DMS 273 (cell line): ENCODE measurements around the gene FOXR1.

Experiments
- DNase-seq: peaks from one replicate; lab custom pipeline; 2025; ENCODE audit not compliant: unreplicated experiment; lab: John Stamatoyannopoulos, UW

FOXR1 gene, protein sequence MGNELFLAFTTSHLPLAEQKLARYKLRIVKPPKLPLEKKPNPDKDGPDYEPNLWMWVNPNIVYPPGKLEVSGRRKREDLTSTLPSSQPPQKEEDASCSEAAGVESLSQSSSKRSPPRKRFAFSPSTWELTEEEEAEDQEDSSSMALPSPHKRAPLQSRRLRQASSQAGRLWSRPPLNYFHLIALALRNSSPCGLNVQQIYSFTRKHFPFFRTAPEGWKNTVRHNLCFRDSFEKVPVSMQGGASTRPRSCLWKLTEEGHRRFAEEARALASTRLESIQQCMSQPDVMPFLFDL

DNA sequence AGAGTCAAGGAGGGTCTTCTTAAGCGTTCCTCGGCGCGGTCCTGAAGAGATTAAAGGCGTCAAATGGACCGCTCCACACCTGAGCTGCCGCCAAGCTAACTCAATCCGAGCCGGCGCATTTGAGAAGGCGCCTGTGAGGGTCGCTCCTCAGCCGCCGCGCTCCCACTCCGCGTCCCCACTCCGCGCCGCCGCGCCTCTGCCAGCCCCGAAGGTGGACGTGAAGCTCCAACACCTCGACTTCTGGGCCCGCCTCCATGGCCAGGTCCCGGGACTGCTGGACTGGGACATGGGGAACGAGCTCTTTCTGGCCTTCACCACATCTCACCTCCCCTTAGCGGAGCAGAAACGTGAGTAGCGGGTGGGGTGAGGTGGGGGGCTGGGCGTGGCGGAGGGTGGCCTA lies at the start of gene FOXR1:
FOXR1 (plus strand) TSS at position 116 of the 400 bp plus-strand sequence; CDS start at position 287, 171 bp downstream.
- no peak for DNase-seq

DNA sequence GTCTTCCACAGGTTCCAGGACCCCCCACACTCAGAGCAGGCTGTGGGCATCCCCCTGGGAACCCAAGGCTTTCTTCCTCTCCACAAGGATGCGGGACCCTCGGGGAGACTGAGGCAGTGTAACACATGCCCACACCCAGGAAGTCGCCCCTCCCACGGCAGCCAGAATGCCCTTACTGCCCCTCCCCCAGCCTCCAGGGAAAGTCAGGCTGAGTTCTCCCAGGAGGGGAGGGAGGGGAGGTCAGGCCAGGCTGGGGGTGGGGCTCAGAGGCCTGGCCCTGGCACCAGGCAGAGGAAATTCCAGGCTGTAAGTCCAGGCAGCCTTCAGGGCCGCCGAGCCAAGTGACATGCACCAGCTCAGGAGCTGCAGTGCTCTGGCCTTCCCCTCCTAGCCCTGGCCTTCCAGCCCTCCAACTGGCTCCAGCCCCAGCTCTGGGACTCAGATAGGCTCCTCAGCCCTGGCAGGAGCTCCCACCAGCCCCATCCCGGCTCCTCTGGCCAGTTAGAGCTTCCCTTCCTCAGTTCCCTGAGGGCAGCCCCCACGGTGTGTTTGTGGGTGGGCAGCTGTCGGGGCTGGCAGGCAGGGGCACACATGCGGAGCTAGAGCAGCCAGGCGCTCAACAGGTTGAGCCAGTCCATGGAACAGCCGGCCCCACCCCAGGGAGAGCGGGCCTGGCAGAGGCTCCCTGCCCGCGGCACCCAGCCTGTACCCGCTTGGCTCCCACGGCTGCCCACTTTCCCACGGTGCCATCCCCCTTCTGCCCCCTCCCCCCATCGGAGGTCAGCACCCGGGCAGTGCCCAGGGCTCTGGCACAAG lies 49.4 kb upstream of the FOXR1 start:
- peak; percentile 50 for DNase-seq

DNA sequence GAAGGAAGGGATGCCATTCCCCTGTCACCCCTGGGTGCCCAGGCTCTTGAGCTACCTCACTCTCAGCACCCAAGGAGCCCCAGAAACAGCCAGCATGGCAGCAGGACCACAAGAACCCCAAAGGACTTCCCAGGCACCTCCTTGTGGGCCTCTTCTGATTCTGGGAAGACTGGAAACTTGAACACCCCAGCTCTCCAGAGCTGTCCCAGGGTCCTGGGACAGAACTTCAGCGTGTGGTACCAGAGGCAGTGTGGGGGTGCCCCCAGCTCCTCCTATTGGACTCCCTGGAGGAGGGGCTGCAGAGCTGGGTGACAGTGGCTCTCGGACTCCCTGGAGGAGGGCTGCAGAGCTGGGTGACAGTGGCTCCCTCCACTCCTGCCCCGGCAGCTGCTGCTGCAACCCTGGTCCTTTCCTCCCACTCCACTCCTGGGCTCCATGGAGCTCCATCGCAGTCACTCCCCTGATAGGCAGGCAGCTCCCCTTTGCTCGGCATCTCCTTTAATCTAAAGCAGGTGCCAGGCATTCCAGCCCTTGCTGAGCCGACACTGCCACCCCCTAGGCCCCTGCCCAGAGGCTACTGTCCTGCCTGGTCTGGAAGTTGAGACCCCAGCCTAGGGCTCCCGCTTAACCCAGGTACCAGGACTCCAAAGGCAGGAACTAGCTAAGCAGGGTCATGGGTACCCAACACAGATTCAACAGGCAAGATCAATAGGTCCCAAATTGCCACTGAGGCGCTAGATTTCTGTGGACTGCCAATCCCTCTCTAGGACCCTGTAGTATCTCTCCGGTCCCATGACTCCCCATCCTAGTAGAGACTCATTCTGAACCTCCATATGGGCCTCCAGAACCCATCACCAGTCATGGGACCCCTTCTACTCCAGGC lies 48.6 kb upstream of the FOXR1 start:
- DNase-seq = no peak

DNA sequence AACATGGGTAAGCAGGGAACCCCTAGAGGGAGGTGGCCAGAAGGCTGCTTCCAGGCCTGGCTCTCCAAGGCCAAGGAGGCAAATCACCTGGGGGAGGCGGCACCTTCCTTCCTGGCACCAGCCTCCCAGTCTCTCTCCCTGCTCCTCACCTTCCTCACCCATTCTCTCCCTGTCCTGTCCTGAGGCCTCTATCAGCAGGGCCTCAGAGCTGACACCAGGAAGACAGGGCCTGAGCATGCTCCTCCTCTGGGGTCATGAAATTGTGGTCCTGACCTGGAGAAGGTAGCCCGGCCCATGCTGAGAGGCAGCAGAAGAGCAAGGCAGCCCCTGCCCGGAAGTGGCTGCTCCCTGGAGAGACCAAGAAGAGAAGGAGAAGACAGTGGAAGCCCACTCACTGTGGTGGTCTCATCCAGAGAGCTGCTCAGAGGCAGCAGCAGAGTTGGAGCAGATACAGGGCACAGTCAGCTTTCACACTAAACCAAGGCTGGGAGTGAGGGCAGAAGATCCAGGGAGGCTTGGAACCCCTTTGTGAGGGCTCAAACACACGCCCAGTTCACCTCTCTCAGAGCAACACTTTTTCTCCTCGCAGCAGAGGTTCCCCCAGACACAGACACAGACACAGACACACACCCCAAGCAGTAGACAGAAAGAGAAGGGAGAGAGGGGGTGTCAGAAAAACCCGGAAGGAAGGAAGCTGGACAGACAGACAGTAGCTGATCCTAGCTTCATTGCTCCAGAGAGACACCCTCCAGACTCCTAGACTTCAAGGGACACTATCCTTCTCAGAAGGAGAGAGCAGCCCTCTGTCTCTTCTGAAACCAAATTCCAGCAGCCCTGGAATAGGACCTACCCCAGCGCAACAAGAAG lies 47.6 kb upstream of the FOXR1 start:
- DNase-seq = no peak

DNA sequence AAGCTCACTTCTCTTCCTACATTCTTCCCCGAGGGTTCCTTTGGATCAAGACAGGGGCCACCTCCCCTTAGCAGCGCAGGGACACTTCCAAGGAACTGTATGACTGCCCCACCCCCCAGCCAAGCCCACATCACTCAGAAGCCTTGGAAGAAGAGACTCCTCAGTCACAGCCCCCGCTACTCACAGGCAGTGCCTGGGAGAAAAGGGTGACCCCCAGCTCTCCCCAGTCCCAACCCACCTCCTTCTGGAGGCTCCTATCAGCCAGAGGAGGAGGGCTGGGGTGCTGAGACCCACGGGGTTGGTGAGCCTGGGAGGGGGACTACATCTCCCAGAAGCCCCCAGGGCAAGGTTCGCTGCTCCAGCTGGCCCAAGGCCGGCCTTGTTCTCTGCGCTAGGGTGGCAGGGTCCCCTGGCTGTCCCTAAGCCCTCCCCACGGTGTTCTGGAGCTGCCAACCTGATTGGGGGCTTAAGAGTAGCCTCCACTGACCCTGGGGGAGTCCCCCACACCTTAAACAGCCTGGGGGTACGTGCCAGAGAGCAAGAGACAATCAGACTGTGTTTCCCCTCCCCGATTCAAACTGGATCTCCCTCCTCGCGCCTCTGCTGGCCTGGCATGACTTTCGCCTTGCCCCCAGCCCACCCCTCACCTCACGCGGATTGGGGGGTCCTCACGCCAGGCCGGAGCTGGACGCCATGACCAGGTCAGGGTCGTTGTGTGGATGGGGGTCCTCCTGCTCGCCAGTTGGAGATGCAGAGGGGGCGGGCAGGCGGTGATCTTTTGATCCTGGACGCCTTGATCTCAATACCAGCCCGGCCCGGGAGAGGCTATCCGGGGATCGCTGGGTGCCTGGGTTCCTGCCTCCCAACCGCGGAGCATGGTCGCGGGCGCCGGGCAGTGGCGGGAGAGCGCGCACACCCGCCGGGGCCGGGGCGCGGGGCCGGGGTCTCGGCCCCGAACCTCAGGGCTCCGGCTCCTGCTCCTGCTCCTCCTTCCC lies 46.7 kb upstream of the FOXR1 start:
- DNase-seq = peak; percentile 68

DNA sequence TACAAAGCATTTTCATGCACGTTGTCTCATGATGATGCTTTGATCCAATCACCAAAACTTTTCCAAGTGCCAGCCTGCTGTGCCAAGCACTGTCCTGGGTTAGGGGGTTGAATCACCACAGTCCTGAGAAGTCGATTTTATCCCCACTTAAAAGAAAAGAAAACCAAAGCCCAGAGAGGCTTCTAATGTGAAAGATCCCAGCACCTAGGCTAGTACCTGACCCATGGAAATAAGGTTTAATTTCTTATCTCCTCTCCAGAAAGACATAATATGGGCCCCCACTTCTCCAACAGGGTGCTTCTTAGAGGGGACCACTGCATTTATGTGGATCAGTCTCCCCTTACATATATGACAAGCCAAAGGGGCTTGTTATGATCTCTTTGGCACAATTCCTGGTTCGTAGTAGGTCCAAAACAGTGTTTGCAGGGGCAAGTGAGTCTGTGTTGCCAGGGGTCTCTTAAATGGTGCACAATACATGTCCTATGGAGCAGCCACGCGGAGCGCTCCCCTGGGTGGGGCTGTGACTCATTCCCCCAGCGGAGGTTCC lies 43.9 kb upstream of the FOXR1 start:
- no peak for DNase-seq

DNA sequence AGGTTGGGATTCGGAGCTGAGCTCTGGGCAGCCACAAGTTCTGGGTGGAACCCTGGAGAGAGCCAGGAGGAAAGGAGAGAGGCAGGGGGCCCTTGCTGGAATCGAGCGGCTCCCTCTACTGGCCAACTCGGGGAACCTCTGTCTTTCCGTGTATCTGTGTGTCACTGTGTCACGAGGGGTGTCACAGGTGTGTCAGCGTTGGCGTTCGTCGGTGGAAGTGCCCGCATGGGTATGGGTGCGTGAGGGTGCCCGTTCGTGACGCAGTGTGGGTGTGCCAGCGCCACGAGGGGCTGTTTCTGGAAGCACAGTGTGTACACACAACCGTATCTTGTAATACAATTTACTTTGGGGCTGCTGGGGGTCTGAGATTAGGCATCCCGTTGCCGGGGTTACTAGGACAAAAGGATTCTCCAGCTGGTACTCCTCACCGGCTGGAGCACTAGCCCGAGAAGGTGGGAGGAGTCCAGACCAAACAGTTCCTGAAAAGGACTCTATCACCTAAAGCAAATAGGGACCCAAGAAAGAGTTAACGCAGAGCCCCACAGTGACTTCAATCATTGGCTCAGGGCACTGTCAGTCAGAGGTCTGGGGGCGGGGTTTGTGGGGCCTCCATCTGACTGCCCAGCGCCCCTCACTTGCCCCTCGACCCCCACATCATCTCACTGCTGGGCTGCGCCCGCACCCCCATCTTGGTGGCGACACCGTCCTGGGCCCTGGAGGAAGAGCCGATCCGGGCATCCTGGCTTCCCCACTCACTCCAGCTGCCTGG lies 43.3 kb upstream of the FOXR1 start:
- peak; percentile 89 for DNase-seq

DNA sequence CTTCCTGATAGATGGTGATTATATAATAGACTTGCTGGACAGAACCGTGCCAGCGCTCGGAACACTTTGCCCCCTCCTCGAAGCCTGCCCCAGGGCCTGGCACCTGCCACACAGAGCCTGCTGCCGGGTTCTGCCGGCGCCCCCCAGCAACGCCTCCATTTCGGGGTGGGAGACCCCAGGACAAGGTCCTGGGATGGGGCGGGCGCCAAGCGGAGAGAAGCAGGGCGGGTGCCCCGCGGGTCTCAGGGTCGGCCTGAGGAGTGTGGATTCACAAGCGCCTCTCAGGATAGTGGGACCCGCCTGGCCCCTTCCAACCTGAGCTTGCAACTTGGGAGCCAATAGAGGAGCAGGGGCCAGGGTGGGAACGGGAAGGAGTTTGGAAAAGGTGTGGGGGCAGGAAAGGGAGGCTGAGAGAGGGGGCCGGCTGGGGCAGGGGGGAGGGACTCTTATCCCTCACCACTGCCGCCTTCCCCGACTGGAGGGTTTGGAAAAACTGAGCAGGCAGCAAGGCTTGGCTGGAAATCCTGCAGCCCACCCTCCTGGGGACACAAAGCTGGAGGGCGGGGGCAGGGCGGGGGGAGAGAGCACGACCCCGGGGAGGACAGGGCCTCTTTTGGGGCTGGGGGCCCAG lies 42.6 kb upstream of the FOXR1 start:
- peak; percentile 84 for DNase-seq

DNA sequence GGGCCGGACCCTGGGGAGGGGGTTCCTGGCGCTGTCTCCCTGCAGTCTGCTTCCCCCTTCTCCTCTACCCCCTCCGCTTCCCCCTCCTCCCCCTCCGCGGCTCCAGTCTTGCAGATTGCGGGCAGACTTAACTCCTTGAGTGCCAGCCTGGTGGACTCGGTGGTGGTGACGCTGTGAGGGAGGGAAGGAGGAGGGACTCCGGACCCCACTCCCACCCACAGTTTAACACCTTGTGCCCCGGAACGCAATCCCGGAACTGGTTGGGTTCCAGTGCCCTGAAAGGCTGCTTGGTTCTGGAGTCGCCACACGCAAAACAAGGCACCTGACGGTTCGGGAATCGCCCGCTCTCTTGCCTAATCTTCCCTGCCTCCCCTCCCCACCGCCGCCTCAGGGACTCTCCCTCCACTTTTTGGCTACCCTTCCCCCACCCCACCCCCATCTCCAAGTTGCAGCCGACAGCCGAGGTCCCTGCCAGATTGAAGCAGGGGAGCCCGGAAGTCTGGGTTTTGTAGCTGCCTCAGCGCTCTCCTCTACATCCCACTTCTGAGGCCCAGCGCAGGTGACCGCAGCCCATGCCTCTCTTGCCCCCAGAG lies 42.0 kb upstream of the FOXR1 start:
- peak; percentile 91 for DNase-seq

DNA sequence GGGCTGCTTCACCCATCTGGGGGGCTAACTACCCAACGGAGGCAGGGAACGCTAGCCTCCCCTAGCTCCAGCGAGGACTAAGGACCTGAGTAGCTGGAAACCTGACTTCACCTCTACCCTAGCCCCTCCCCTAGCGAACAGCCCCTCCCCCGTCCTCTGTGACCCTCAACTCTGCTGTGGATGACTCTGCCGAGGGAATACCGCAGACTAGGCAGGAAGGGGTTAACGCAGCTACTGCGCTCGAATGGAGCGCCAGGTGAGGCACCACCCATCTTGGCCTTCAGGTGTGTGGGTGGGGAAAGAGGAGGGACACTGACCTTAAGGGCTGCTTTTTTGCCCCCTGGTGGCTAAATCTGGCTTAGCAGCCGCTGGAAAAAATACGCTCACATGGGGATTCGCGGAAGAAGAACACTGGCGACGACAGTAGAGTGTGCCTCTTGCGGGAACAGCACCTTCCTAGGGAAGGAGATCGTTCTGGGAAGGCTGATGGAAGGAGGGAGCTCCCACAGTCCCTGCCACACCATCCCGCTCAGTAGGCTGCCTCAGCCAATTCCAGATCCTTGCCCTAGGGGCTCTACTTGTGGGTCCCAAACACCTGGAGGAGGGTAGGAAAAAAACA lies 41.4 kb upstream of the FOXR1 start:
- DNase-seq = peak; percentile 86

DNA sequence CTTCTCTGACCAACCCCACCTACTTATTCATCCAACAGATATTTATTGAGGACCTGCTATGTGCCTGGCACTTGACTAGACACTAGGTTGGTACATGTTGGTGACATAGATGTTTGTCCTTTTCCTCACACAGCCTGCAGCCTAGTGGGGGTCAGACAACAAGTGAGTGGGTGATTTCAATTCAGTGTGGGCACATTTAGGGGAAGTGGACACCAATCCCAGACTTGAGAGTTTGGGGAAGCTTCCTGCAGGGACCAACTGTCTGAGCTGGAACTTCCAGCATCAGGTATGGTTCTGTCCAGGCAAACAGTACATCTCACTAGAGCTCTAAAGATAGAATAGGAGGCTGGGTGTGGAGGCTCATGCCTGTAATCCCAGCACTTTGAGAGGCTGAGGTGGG lies 40.0 kb upstream of the FOXR1 start:
- DNase-seq = no peak

DNA sequence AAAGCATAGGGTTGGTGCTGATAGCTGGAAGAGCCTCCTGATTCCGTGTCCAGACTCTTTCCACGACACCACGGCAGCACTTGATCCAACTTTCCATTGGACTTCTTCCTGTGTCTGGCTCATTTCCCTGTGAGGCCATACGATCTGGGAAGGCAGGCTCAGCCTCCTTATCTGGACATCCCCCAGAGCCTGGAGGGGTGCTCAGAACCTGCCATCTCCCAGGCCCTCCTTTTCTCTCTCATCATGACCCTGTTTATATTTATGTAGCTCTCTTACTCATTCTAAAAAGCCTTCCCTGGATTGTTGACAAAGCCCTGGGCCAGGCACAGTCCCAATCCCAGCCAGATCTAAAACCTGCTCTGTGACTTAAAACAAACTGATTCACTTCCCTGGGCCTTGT lies 38.1 kb upstream of the FOXR1 start:
- DNase-seq = no peak

DNA sequence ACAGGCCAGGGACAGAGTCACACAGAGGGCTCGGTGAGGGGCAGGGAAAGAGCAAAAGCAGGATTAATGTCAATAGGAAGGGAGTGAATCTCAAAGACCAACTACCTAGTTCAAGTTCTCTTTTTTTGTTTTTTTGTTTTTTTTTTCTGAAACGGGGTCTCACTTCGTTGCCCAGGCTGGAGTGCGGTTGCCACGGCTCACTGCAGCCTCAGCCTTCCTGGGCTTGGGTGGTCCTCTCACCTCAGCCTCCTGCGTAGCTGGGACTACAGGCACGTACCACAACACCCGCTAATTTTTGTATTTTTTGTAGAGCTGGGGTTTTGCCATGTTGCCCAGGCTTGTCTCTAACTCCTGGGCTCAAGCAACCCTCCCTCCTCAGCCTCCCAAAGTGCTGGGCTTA lies 36.2 kb upstream of the FOXR1 start:
- no peak for DNase-seq

DNA sequence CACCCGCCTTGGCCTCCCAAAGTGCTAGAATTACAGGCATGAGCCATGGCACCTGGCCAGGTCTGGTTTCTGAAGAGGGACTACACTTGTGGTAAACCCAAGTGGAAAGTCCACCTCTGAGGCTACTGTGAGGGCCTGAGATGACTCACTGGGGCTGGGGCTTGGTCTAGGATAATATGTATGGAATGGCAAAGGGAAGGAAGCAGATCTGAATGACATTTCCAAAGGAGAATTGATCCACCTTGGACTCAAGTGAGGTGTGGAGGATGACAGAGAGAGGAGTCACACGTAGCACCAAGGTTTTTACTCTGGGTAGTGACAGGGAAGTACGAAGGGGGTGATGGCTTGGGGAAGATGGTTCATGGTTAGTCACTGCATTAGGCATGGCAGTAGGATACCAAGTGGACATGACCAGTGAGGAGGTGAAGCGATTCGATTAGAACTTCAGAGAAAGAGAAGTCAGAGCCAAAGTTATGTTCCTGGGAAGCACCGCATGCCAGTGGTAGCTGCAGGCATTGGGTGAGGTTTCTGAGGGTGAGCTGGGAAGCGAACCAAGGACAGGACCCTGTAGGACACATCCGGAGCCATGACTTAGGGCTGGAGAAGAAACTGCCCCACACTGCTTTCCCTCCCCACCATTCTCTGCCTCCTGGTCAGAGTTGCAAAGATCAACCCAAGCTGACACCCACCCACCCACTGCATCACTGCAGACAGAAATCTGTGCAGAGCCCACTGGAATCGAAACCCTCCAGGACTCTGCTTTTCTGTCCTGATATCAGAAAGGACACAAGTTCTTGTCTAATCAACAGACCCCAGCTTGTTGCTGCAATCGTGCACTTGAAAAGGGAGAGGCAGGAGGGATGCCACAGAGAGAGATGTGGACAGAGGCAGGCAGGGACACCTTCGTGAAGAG lies 32.8 kb upstream of the FOXR1 start:
- DNase-seq = no peak

DNA sequence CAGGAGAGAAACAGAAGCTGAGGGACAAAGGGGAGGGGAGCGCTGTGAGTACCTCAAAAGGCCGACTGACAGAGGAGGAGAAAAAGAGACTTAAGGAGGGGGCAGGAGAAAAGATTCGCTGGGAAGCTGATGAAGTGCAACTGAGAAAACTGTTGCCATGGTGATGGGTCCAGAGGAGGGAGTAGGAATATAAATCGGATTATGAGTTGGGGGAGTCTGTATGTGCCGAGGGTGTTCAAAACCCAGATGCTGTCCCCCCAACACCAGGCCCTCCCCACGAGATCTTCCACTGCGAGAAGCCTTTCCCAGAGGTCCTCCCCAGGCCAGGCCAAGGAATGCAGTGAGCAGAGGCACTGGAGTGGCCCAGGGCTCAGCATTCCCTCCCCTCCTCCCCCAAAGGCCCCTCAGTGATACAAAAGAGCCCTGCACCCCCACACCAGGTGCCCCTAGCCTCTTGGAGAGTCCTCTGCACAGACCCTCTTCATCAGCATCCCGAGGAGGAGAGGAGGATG lies 32.1 kb upstream of the FOXR1 start:
- no peak for DNase-seq
